Ishikawa (cell line): ENCODE results near the gene OVCH2.

Experiments
- CEBPB ChIP-seq: IDR thresholded peaks from 2 replicates; pipeline ENCODE4 v1.6.1; 2012
- CREB1 ChIP-seq: IDR thresholded peaks from 2 replicates; pipeline ENCODE4 v1.6.1; 2012; ENCODE audit warnings: low read depth
- EGR1 ChIP-seq: IDR thresholded peaks from 2 replicates; pipeline ENCODE4 v1.6.1; 2012
- EP300 ChIP-seq: IDR thresholded peaks from 2 replicates; pipeline ENCODE4 v1.6.1; 2012; ENCODE audit warnings: borderline replicate concordance
- FOXM1 ChIP-seq: IDR thresholded peaks from 2 replicates; pipeline ENCODE4 v1.6.1; 2012; ENCODE audit warnings: low read depth, borderline replicate concordance
- MAX ChIP-seq: IDR thresholded peaks from 2 replicates; pipeline ENCODE4 v1.6.1; 2012
- NFIC ChIP-seq: IDR thresholded peaks from 2 replicates; pipeline ENCODE4 v1.6.1; 2012
- RAD21 ChIP-seq: IDR thresholded peaks from 2 replicates; pipeline ENCODE4 v1.6.1; 2012; ENCODE audit warnings: low read depth
- REST ChIP-seq: IDR thresholded peaks from 2 replicates; pipeline ENCODE4 v1.6.1; 2012; ENCODE audit warnings: low read depth, mild to moderate bottlenecking
- TAF1 ChIP-seq: IDR thresholded peaks from 2 replicates; pipeline ENCODE4 v1.6.1; 2012; ENCODE audit warnings: low read depth, mild to moderate bottlenecking
- TCF12 ChIP-seq: IDR thresholded peaks from 2 replicates; pipeline ENCODE4 v1.6.1; 2012; ENCODE audit warnings: low read depth
- TEAD4 ChIP-seq: IDR thresholded peaks from 2 replicates; pipeline ENCODE4 v1.6.1; 2012
- USF1 ChIP-seq: IDR thresholded peaks from 2 replicates; pipeline ENCODE4 v1.6.1; 2012
- YY1 ChIP-seq: IDR thresholded peaks from 2 replicates; pipeline ENCODE4 v1.6.1; 2012; ENCODE audit warnings: low read depth
- ZBTB7A ChIP-seq: IDR thresholded peaks from 2 replicates; pipeline ENCODE4 v1.6.1; 2012; ENCODE audit warnings: low read depth

OVCH2 gene

GRCh38 chr11:7656704-7657103, 49.6 kb downstream of the OVCH2 start:
- TF ChIP-seq CREB1 (no peak), TCF12 (no peak), RAD21 (no peak), TEAD4 (no peak), TAF1 (no peak), EP300 (no peak)

- TF ChIP-seq FOXM1 (no peak), TAF1 (no peak), TCF12 (no peak), USF1 (no peak), EP300 (no peak)
These were observed 50.7 kb downstream of the OVCH2 start for GRCh38 chr11:7655253-7656217.

GRCh38 chr11:7654195-7654705, 52.0 kb downstream of the OVCH2 start:
- TF ChIP-seq CEBPB: no peak
- no peak for TF ChIP-seq YY1
- no peak for TF ChIP-seq NFIC
- no peak for TF ChIP-seq TAF1
- no peak for TF ChIP-seq FOXM1
- TF ChIP-seq TEAD4: no peak
- no peak for TF ChIP-seq TCF12
- no peak for TF ChIP-seq USF1
- no peak for TF ChIP-seq REST
- TF ChIP-seq ZBTB7A: no peak
- TF ChIP-seq MAX: no peak
- TF ChIP-seq RAD21: no peak
- TF ChIP-seq EP300: no peak
- TF ChIP-seq EGR1: no peak
- TF ChIP-seq CREB1: no peak

GRCh38 chr11:7651700-7652099, 54.6 kb downstream of the OVCH2 start:
- TF ChIP-seq CREB1 (no peak), USF1 (no peak), NFIC (no peak), FOXM1 (no peak), EP300 (no peak), MAX (no peak), TEAD4 (no peak), TAF1 (no peak), CEBPB (no peak), TCF12 (no peak), ZBTB7A (no peak), REST (no peak), YY1 (no peak)

GRCh38 chr11:7651140-7651551, 55.1 kb downstream of the OVCH2 start:
- no peak for TF ChIP-seq NFIC

GRCh38 chr11:7648264-7648663, 58.0 kb downstream of the OVCH2 start:
- no peak for TF ChIP-seq EP300
- no peak for TF ChIP-seq MAX
- TF ChIP-seq FOXM1: no peak
